Skin epidermis (tissue), 12 donors: ENCODE results near the gene NDUFA9.
A peak's percentile ranks its signal among the peaks of the same experiment; 100 is the strongest.

Experiments
- H3K27ac ChIP-seq, 21 experiments: fragments of 200-600 bp; sonication (generic) in 11 of 21; one replicate each; pipeline ENCODE4 v1.5.0; 2020; ENCODE audit warnings: mild to moderate bottlenecking in 3 of 21, inconsistent platforms in 2 of 21, moderate library complexity in 2 of 21
- H3K4me3 ChIP-seq, 7 experiments: fragments of 200-600 bp; sonication (generic) in 2 of 7; one replicate each; pipeline ENCODE4 v1.5.0; 2020; ENCODE audit warnings: inconsistent platforms in 2 of 7, mild to moderate bottlenecking in 2 of 7, moderate library complexity in 1 of 7

NDUFA9 gene

DNA sequence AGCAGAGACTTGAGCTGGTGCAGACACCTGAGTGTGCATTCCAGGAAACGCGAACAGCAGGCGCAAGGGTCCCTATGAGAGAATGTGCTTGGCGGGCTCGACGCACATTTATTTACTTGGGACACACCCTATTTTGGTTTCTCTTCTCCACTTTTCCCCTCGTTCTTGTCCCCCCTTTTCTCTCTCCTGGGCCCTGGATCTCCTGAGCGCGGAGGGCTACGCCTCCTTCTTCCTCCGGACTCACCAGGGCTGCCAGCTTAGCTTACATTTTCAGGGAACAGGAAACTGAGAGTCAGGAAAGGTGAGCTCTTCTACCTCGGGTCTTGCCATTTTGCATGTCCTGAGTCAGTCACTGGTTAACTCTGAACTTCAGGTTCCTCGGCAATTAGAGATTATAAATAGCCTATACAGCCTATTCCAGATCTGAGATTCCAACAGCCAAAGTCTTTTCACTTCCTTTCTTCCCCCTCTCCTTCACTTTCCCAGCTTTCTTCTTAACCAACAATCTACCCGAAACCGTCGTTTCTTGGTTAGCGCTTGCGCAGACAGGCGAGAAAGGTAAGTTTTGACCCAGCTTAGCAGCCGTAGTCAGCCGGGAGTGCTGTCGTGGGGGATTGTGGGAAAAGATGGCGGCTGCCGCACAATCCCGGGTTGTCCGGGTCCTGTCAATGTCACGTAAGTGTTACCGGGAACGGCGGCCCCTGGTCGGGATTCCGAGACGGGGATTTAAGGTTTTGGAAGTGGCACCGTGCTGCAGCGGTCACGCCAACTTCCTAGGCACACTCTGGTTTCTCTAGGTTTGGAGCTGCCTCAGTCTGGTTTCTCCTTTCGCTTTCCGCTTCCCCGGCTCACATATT, at the start of gene NDUFA9, which contains the start of gene AKAP3:
TSS of gene NDUFA9 (plus strand) at position 614 of the 857 bp plus-strand sequence. CDS start at position 627, 13 bp downstream.
TSS of gene AKAP3 (minus strand) at position 551 of the 857 bp plus-strand sequence. CDS start 10,855 bp downstream, outside the sequence.
- H3K27ac ChIP-seq, result peak within 1 kb of the TSS; percentile 74 to 95 (median 90)
- H3K4me3 ChIP-seq, result peak within 1 kb of the TSS; percentile 65 to 82 (median 69)

DNA sequence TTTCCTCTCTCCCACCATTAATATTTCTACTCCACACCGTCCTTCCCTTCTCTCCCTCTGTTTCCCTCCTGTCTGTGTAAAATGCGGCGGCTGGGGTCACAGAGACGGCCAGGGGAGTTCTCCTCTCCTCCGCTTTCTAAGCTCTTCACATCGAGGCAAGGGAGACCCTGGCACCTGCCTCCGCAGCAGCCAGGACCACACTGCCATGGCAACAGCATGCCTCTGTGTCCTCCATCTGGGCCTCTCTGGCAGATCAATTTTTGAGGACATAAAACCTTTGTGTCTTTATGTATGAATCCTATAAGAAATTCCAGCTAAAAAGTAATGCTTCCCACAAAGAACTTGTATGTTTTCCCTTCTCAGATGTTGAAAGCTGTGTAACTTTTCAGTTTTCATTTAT, 45.5 kb upstream of the NDUFA9 start:
- Histone ChIP-seq H3K27ac (no peak overlapping the region), H3K4me3 (no peak overlapping the region)

GRCh38 chr12:4603946-4604345, 45.0 kb upstream of the NDUFA9 start:
- no peak overlapping the region for H3K27ac ChIP-seq
- H3K4me3 ChIP-seq, result no peak overlapping the region

- peak overlapping the region; percentile 51 to 87 (median 73) for H3K4me3 ChIP-seq
- peak overlapping the region in 20 of 21 experiments; percentile 25 to 87 (median 67) for H3K27ac ChIP-seq
Observed at GRCh38 chr12:4604684-4605193, 44.2 kb upstream of the NDUFA9 start.

DNA sequence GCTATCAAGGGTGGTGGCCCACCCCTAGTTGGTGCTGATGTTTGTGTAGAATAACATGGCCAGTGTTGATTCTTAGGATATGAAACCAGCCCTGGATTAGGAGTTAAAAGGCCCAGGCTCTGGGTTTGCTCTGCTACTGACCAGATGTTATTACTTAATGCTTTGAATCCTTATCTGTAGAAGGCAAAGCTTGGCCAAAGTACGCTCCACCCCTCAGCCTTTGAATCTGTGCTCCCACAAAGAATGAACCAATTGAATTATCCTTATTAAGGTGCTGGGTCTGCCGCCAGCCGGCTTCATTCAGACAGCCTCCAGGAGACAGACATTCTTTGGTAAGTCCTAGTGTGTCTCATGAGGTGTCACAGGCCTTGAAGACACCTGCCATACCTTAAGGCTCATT, 41.9 kb upstream of the NDUFA9 start:
- Histone ChIP-seq H3K27ac (no peak overlapping the region), H3K4me3 (no peak overlapping the region)

GRCh38 chr12:4609071-4609470, 39.8 kb upstream of the NDUFA9 start:
- H3K4me3 ChIP-seq, result no peak overlapping the region
- H3K27ac ChIP-seq, result no peak overlapping the region

GRCh38 chr12:4610481-4610880, 38.4 kb upstream of the NDUFA9 start:
- Histone ChIP-seq H3K27ac (no peak overlapping the region), H3K4me3 (no peak overlapping the region)

DNA sequence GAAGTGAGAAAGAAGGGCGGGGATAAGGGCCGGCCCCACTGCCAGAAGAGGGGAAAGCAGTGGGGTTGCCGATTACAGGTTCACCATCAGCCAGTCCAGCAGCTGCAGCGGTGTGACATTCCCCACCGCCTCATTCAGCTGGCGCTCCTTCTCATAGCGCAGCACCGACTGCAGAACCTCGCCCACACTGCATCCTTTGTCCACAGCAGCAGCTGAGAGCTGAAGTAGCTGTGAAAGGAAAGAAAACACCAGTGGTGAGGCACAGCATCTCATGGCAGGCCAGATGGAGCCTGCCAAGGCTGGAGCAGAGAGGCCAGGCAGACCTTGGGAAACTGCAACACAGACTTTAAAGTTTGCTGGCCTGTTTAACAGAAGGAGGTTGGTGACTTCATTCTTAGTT, 33.2 kb upstream of the NDUFA9 start:
- H3K4me3 ChIP-seq, result no peak overlapping the region

GRCh38 chr12:4621511-4621910, 27.4 kb upstream of the NDUFA9 start:
- Histone ChIP-seq H3K4me3 (no peak overlapping the region), H3K27ac (no peak overlapping the region)

More for the DNA sequence above, 33.2 kb upstream of the NDUFA9 start:
- H3K27ac ChIP-seq, result no peak overlapping the region

DNA sequence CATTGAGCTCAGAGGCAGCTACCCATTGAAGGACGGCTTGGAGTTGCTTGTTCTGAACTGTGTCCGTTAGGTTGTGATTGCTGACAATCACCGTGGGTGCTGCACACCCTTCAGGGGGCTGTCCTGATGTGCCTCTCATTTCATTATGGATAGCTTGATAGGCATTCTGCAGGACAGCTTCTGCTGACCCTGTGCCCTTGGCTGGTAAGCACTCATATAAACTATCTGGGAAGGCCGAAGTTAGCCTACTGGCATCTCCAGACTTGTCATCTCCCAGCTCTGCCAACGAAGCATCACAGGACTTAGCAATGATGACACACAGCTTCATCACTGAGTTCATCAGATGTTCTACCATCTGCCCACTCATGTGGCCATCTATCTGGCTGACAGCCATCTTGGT, 22.4 kb upstream of the NDUFA9 start:
- no peak overlapping the region for H3K4me3 ChIP-seq
- no peak overlapping the region for H3K27ac ChIP-seq

- Histone ChIP-seq H3K4me3 (no peak overlapping the region), H3K27ac (no peak overlapping the region)
Observed at GRCh38 chr12:4628406-4628805, 20.5 kb upstream of the NDUFA9 start.

DNA sequence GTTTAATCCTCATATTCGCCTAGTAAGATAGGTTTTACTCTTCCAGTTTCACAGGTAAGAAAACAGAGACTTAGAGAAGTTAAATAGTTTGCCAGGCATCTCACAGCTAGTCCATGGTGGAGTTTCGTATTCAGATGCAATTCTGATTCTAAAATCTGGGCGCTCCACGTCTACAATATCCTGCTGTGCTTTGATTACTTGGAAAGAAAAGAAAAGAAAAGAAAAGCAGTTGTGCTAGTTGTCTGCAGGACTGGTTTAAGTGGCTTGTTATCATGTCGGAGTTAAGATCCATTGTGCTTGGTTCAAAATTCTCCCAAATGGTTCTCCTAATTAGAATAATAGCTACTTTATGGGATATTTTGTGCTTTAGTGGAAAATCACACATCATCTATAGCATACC, 18.7 kb upstream of the NDUFA9 start:
- Histone ChIP-seq H3K27ac (no peak overlapping the region), H3K4me3 (no peak overlapping the region)

DNA sequence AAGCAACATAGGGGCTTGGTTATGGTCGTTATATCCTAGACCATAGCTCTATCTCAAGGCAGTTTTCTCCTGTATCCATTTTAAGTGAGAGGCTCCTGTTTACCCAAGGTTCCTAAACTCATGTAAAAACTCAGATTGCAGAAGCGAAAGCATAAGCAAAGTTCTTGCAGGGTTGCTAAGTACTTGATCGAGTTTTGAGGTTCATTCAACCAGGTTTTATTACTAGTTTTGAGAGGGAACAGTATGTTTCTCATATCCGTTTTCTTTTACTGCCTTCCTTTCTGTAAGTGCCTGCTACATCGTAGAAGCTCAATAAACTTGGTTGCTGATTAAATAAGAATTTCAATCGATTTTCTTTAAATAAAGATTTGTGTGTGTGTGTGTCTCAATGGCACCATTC, 5.2 kb upstream of the NDUFA9 start:
- Histone ChIP-seq H3K4me3 (no peak overlapping the region), H3K27ac (no peak overlapping the region)

DNA sequence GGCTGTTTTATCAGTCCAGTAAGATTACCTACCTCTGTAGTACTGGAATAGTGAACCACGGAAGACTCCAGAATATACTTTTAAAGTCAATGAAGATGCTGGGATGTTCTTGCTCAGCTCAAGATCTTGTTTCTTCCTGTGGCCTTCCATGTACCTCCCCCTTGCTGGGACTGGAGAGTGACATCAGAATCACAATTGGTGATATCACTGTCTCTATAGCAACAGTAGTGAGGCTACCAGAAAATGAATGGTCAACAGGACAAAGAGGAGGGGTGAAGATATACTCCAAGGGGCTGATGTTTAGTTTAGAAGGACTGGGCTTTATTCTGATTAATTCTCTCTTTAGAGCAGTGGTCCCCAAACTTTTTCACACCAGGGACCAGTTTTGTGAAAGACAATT, 3.9 kb upstream of the NDUFA9 start:
- Histone ChIP-seq H3K27ac (no peak overlapping the region), H3K4me3 (no peak overlapping the region)

- H3K27ac ChIP-seq, result peak overlapping the region in 20 of 21 experiments; percentile 48 to 95 (median 90)
- H3K4me3 ChIP-seq, result peak overlapping the region; percentile 65 to 82 (median 69)
Observed at GRCh38 chr12:4648104-4648500, 812 bp upstream of the NDUFA9 start.

DNA sequence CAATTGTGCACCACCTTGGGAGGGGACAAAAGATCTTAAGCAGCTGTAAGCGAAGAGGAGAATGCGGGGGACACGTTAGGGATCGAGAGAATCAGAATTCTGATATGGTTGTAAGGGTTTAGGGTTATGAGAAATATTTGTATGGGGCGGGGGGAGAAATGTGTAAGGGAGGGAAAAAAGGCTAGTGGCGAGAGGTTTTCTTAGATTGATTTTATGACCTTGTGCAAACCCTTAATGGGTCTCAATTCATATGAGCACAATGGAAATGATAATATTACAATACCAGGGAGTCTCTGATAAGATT, 396 bp downstream of the NDUFA9 start:
- peak overlapping the region; percentile 65 to 82 (median 69) for H3K4me3 ChIP-seq
- peak overlapping the region; percentile 74 to 95 (median 90) for H3K27ac ChIP-seq

GRCh38 chr12:4653257-4653656, 4.3 kb downstream of the NDUFA9 start:
- Histone ChIP-seq H3K27ac (no peak overlapping the region), H3K4me3 (no peak overlapping the region)

GRCh38 chr12:4653691-4654090, 4.8 kb downstream of the NDUFA9 start:
- no peak overlapping the region for H3K4me3 ChIP-seq
- no peak overlapping the region for H3K27ac ChIP-seq

DNA sequence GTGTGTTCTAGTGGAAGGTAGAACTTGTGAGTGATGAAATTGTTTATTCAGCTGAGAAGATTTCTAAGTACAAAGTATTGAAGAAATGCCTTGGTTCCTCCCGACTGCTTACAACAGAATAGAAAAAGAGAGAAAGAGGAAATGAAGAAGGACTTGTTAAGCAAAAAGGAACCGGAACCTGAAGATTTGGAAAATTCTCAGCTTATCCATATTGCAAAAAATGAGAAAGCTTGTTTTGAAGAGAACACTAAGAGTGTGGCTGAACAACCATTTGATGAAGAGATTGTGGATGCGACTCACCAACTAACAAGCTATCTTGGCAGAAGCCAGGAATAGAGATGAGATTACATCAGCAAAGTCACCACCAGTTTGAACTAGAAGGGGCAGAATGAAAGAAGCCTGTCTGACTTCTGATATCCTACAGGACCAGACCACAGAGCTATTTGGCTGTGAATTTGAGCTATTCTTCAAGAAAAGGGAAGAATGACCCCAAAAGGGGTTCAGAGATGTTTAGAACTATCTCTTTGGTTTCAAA, 15.1 kb downstream of the NDUFA9 start:
- no peak overlapping the region for H3K27ac ChIP-seq
- H3K4me3 ChIP-seq, result no peak overlapping the region

- no peak overlapping the region for H3K4me3 ChIP-seq
Observed at GRCh38 chr12:4665236-4665635, 16.3 kb downstream of the NDUFA9 start.

GRCh38 chr12:4679711-4680110, 30.8 kb downstream of the NDUFA9 start:
- Histone ChIP-seq H3K27ac (no peak overlapping the region), H3K4me3 (no peak overlapping the region)

More at GRCh38 chr12:4665236-4665635, 16.3 kb downstream of the NDUFA9 start:
- no peak overlapping the region for H3K27ac ChIP-seq
